HEK293T (cell line): ENCODE results near the gene NHSL2.

Experiments
- CTCF ChIA-PET: fragments of 350-600 bp; formaldehyde crosslinking; extraction: SDS; loops from one replicate; lab custom pipeline; 2021; ENCODE audit warnings: antibody characterized with exemption, inconsistent platforms; lab: Yijun Ruan, JAX
- POLR2A ChIA-PET: fragments of 350-600 bp; formaldehyde crosslinking; extraction: SDS; loops from one replicate; lab custom pipeline; 2020; ENCODE audit warnings: antibody characterized with exemption, inconsistent platforms; lab: Yijun Ruan, JAX
- DNase-seq: peaks from one replicate; pipeline ENCODE4 v3.0.0; 2012; ENCODE audit warnings: mixed read lengths; ENCODE audit errors: extremely low spot score
- ARNT ChIP-seq: fragments of 450-650 bp; IDR thresholded peaks from 2 replicates; pipeline ENCODE4 v1.6.1; 2017; ENCODE audit warnings: mild to moderate bottlenecking
- BHLHE40 ChIP-seq: fragments of 450-650 bp; IDR thresholded peaks from 2 replicates; pipeline ENCODE4 v1.6.1; 2016; ENCODE audit warnings: mild to moderate bottlenecking, moderate library complexity, borderline replicate concordance
- CTBP1 ChIP-seq: fragments of 450-650 bp; IDR thresholded peaks from 2 replicates; pipeline ENCODE4 v1.6.1; 2016; ENCODE audit warnings: borderline replicate concordance
- ELF4 ChIP-seq: fragments of 450-650 bp; IDR thresholded peaks from 2 replicates; pipeline ENCODE4 v1.6.1; 2017; ENCODE audit warnings: antibody characterized with exemption
- FOXA1 ChIP-seq: fragments of 450-650 bp; IDR thresholded peaks from 2 replicates; pipeline ENCODE4 v1.6.1; 2016; ENCODE audit warnings: mild to moderate bottlenecking
- FOXK2 ChIP-seq: fragments of 450-650 bp; IDR thresholded peaks from 2 replicates; pipeline ENCODE4 v1.6.1; 2016; ENCODE audit warnings: mild to moderate bottlenecking
- FOXM1 ChIP-seq: fragments of 450-650 bp; IDR thresholded peaks from 2 replicates; pipeline ENCODE4 v1.6.1; 2017; ENCODE audit warnings: mild to moderate bottlenecking, borderline replicate concordance
- HDGF ChIP-seq: fragments of 450-650 bp; IDR thresholded peaks from 2 replicates; pipeline ENCODE4 v1.6.1; 2017; ENCODE audit warnings: antibody characterized with exemption, borderline replicate concordance
- L3MBTL2 ChIP-seq: fragments of 450-650 bp; conservative IDR thresholded peaks from 2 replicates; pipeline ENCODE4 v1.6.1; 2016; ENCODE audit warnings: mild to moderate bottlenecking
- LEF1 ChIP-seq: fragments of 450-650 bp; IDR thresholded peaks from 2 replicates; pipeline ENCODE4 v1.6.1; 2017; ENCODE audit warnings: mild to moderate bottlenecking, borderline replicate concordance
- NFRKB ChIP-seq: fragments of 450-650 bp; IDR thresholded peaks from 2 replicates; pipeline ENCODE4 v1.6.1; 2016; ENCODE audit warnings: mild to moderate bottlenecking, moderate library complexity
- PKNOX1 ChIP-seq: fragments of 450-650 bp; IDR thresholded peaks from 2 replicates; pipeline ENCODE4 v1.6.1; 2016
- SP1 ChIP-seq: fragments of 450-650 bp; IDR thresholded peaks from 2 replicates; pipeline ENCODE4 v1.6.1; 2017
- SUZ12 ChIP-seq: fragments of 450-650 bp; IDR thresholded peaks from 2 replicates; pipeline ENCODE4 v1.6.1; 2016; ENCODE audit warnings: mild to moderate bottlenecking
- TARDBP ChIP-seq: fragments of 450-650 bp; IDR thresholded peaks from 2 replicates; pipeline ENCODE4 v1.6.1; 2016
- ZNF384 ChIP-seq: fragments of 450-650 bp; IDR thresholded peaks from 2 replicates; pipeline ENCODE4 v1.6.1; 2016

Gene NHSL2

DNA sequence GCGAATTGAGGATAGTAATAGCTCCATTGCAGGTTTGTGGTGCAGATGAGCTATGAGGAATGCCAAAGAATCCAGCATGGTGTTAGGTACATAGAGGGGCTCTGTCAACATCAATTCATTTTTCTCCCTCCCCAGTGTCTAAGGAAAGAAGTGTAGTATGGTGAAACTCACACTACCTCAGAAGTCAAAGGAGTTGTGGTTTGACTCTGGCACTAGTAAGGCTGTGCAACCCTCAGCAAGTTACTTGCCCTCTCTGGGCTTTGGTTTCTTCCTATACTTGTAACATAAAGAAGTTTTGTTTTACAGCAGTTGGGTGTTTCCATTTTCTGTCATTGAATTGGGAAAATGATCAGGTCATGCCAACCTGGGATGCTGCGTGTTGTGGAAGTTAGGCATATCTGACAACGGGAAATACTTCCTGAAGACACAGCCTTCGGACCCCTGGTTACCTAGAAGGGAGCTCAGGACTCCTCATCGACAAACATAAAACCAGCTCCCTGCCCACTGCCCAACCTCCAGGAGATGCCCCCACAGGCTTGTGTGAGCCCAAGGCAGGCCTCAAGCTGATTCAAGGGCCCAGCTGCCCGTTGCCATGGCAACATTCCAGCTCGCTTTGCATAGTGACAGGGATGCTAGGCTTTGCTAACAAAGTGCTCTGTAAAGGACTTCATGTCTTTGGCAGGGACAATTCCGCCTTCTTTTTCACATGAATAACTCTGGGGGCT lies 149.7 kb downstream of the NHSL2 start:
- CTCF ChIA-PET, result no interaction called here
- POLR2A ChIA-PET, result no interaction called here
- no peak for TF ChIP-seq FOXA1
- no peak for TF ChIP-seq TARDBP
- TF ChIP-seq ELF4, result no peak
- no peak for TF ChIP-seq BHLHE40
- no peak for TF ChIP-seq LEF1
- TF ChIP-seq CTBP1, result no peak
- TF ChIP-seq ZNF384, result no peak
- no peak for TF ChIP-seq FOXK2
- TF ChIP-seq NFRKB, result no peak
- no peak for TF ChIP-seq SP1
- TF ChIP-seq HDGF, result no peak
- no peak for TF ChIP-seq SUZ12

GRCh38 chrX:72060921-72061490 lies 150.4 kb downstream of the NHSL2 start:
- TF ChIP-seq TARDBP (no peak), LEF1 (no peak), FOXA1 (no peak), FOXM1 (no peak), FOXK2 (no peak)
- ChIA-PET CTCF (no interaction called here), POLR2A (no interaction called here)
- DNase-seq, result no peak

More for the DNA sequence above, 149.7 kb downstream of the NHSL2 start:
- no peak for DNase-seq

DNA sequence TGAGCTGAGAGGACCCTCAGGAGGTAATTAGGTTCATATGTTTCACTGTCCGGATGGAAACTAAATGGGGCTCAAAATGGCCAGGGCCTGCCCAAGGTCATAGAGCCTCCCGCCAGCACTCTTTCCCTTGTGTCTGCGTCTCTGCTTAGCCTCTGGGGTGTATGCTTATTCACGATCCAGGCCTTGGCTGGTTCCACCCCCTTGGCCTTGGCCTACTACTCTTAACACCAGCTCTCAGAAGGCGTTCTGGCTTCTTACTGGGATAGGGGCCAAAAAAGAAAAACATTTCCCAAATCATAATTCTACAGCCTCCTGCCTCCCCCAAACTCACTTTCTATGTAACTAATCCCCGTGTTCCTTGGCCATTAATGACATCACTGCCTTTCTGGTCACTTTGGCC lies 152.3 kb downstream of the NHSL2 start:
- ChIA-PET CTCF (no interaction called here), POLR2A (no interaction called here)
- TF ChIP-seq ZNF384 (no peak), FOXM1 (no peak), NFRKB (no peak), TARDBP (no peak), L3MBTL2 (no peak), FOXK2 (no peak), FOXA1 (no peak), SUZ12 (no peak), PKNOX1 (no peak), LEF1 (no peak), HDGF (no peak), ARNT (no peak), SP1 (no peak), CTBP1 (no peak), ELF4 (no peak), BHLHE40 (no peak)
- no peak for DNase-seq

DNA sequence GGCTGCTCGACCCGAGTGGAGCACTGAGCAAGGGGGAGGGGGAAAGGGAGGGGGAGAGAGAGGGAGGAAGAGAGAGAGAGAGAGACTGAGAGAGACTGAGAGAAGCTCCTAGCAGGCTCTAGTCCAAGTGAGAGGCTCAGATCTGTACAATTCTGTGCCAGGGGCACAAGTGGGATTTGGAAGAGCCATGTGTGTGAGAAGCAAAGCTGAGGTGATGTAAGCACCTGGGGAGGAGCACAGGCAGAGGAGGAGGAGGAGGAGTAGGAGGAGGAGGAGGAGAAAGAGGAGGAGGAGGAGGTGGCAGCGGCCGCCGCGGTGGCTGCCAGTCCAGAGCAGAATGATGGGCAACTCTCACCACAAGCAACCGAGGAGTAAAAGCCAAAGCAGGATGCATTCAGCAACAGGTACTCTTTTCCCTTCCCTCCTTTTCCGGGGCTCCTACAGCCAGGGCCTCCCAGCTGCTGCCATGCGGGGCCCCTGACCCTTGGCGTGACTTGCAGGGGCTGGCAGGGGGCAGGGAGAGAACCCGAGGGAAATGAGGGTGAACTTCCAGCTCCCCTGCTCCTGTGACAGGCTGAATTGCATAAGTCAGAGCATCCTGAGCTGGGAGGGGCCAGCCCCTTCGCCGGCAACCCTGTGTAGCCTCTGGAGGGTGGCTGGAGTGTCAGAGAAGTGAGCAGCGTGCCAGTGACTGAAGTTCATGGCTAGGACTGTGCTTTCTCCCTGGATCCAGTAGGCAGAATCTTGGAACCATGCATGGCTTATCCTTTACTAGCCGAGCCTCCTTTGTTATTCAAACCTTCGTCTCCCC lies 158.9 kb downstream of the NHSL2 start:
- no peak for TF ChIP-seq PKNOX1
- no peak for TF ChIP-seq NFRKB
- TF ChIP-seq HDGF, result no peak
- no peak for TF ChIP-seq TARDBP
- no peak for TF ChIP-seq CTBP1
- TF ChIP-seq LEF1, result no peak
- TF ChIP-seq FOXK2, result no peak
- TF ChIP-seq SUZ12, result no peak
- TF ChIP-seq ZNF384, result no peak
- TF ChIP-seq ELF4, result no peak
- TF ChIP-seq L3MBTL2, result no peak
- TF ChIP-seq ARNT, result no peak
- no peak for TF ChIP-seq FOXM1
- TF ChIP-seq SP1, result no peak
- TF ChIP-seq BHLHE40, result no peak
- TF ChIP-seq FOXA1, result no peak
- CTCF ChIA-PET, result interaction anchor here (0.6 kb wide), 1 partner anchor 12 kb away, joined by 4 read pairs; no protein-coding TSS in a partner anchor
- POLR2A ChIA-PET, result interaction anchor here (0.7 to 2.2 kb wide), 8 partner anchors 9 to 48 kb away, joined by 3 to 12 read pairs (median 4); no protein-coding TSS in a partner anchor
- no peak for DNase-seq

DNA sequence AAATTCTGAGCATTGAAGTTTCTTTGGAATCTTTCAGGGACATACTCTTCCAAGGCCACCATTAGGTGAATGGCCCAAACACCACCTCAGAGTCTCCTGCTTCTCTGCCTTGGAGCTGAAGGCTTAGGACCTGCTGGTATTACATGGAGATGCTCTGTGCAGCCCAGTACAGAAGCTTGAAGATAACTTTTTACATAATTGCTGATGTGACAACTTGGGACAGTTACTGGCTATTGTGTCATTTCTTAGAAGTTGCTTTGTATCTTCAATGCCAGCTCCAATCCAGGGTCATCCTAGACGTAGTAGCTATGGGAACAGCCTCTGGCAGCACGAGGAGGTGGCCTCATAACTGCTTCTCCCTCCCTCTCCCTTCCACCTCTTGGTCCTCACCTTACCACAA lies 160.6 kb downstream of the NHSL2 start:
- POLR2A ChIA-PET, result interaction anchor here (1.3 kb wide), 2 partner anchors 8 to 24 kb away, joined by 3 read pairs; no protein-coding TSS in a partner anchor
- TF ChIP-seq FOXA1 (no peak), CTBP1 (no peak), SP1 (no peak), BHLHE40 (no peak), ARNT (no peak), PKNOX1 (no peak), ZNF384 (no peak), L3MBTL2 (no peak), LEF1 (no peak), SUZ12 (no peak), ELF4 (no peak), HDGF (no peak), NFRKB (no peak), FOXK2 (no peak), TARDBP (no peak), FOXM1 (no peak)

More for the DNA sequence above, 160.6 kb downstream of the NHSL2 start:
- DNase-seq, result no peak
- CTCF ChIA-PET, result no interaction called here
